GM12875 (cell line): ENCODE measurements around the gene TMEM9B.

ENCODE experiments used
- H3K4me3 ChIP-seq: one replicate; pipeline ENCODE4 v1.5.1; 2011; ENCODE audit warnings: low read depth, low read length, control low read depth
- CTCF ChIP-seq: IDR thresholded peaks from 2 replicates; pipeline ENCODE4 v1.5.1; 2011; ENCODE audit warnings: low read depth, mild to moderate bottlenecking, control low read depth, inconsistent platforms, low read length, moderate library complexity, borderline replicate concordance; ENCODE audit not compliant: insufficient read depth

The TMEM9B gene

GRCh38 chr11:8927233-8927632, 37.0 kb downstream of the TMEM9B start:
- no peak for TF ChIP-seq CTCF
- no peak overlapping the region for H3K4me3 ChIP-seq

GRCh38 chr11:8926236-8926635, 38.0 kb downstream of the TMEM9B start:
- no peak for TF ChIP-seq CTCF
- H3K4me3 ChIP-seq, result no peak overlapping the region

- TF ChIP-seq CTCF, result no peak
Measured at GRCh38 chr11:8925711-8926110, 38.5 kb downstream of the TMEM9B start.

GRCh38 chr11:8922691-8923090, 41.6 kb downstream of the TMEM9B start:
- TF ChIP-seq CTCF, result no peak
- no peak overlapping the region for H3K4me3 ChIP-seq

More at GRCh38 chr11:8925711-8926110, 38.5 kb downstream of the TMEM9B start:
- H3K4me3 ChIP-seq, result no peak overlapping the region

GRCh38 chr11:8917157-8917825, 47.0 kb downstream of the TMEM9B start:
- TF ChIP-seq CTCF, result no peak

GRCh38 chr11:8914661-8915018, 49.6 kb downstream of the TMEM9B start:
- TF ChIP-seq CTCF, result no peak
- H3K4me3 ChIP-seq, result no peak overlapping the region

More at GRCh38 chr11:8917157-8917825, 47.0 kb downstream of the TMEM9B start:
- no peak overlapping the region for H3K4me3 ChIP-seq

- TF ChIP-seq CTCF, result peak; percentile 74
- peak overlapping the region; percentile 11 for H3K4me3 ChIP-seq
Measured at GRCh38 chr11:8913961-8914660, 50.1 kb downstream of the TMEM9B start.
